Measurements from ENCODE around the gene OXT. TPM values are rescaled to one million over a fixed set of nuclear protein-coding genes. Genes with fewer than 3 reads are reported as not detected.

Gene OXT
- total and polyA plus RNA-seq, 7 experiments from 2014 or later, result 1.2 to 2.3 (median 1.6) TPM; not detected in 3

- ATAC-seq, result no peak
- Histone ChIP-seq H3K27me3 (ENCODE audit: control insufficient read depth in 2 of 2, insufficient read depth in 2 of 2, low read length in 2 of 2) (peaks cover 0 to 6% of the 10 kb centered on the region in 2 donors), H3K4me3 (ENCODE audit: low read length) (no peak overlapping the region), H3K36me3 (ENCODE audit: control insufficient read depth in 2 of 3, insufficient read depth in 3 of 3, low read length in 3 of 3) (no peaks in the 10 kb centered on the region), H3K4me1 (ENCODE audit: control insufficient read depth in 2 of 2, insufficient read depth in 2 of 2, low read length in 2 of 2) (peaks cover 0 to 18% of the 10 kb centered on the region in 2 donors), H3K9me3 (ENCODE audit: control insufficient read depth in 2 of 3, low read length in 3 of 3) (no peaks in the 10 kb centered on the region), H3K27ac (ENCODE audit: low read depth, low read length) (no peak overlapping the region)
- POLR2A ChIA-PET, result interaction anchor here (0.9 to 1.7 kb wide), 7 partner anchors 10 to 70 kb away, joined by 3 to 4 read pairs (median 3); no protein-coding TSS in a partner anchor
- intact Hi-C loops (cut with micrococcal nuclease), result no loop called here
- CTCF ChIA-PET, result interaction anchor here (0.6 kb wide), 1 partner anchor 187 kb away, joined by 4 read pairs; no protein-coding TSS in a partner anchor
- Mint-ChIP-seq H3K9me3 (peaks cover 0 to 3% (median 0%) of the 10 kb centered on the region in 11 donors), H3K36me3 (peaks cover 0 to 4% (median 0%) of the 10 kb centered on the region in 5 donors), H3K27me3 (peaks cover 0 to 54% (median 0%) of the 10 kb centered on the region in 5 donors), H3K4me1 (peaks cover 17 to 30% (median 25%) of the 10 kb centered on the region in 7 donors), H3K4me3 (no peak overlapping the region), H3K27ac (no peak overlapping the region)
- DNase-seq, result no peak
Measured at GRCh38 chr20:3088031-3088430, 16.6 kb downstream of the OXT start.

GRCh38 chr20:3090565-3090964, 19.1 kb downstream of the OXT start:
- Mint-ChIP-seq H3K4me3 (peak overlapping the region in 8 of 10 donors; percentile 39 to 63 (median 48)), H3K4me1 (peaks cover 17 to 47% (median 31%) of the 10 kb centered on the region in 7 donors), H3K36me3 (peaks cover 0 to 4% (median 0%) of the 10 kb centered on the region in 5 donors), H3K27ac (peak overlapping the region in 8 of 9 donors; percentile 49 to 100 (median 87)), H3K27me3 (peaks cover 0 to 40% (median 0%) of the 10 kb centered on the region in 5 donors), H3K9me3 (peaks cover 0 to 3% (median 0%) of the 10 kb centered on the region in 11 donors)
- H3K4me3 ChIP-seq (ENCODE audit: low read length), result no peak overlapping the region
- POLR2A ChIA-PET, result interaction anchor here (0.6 to 7.1 kb wide), 5 partner anchors 13 to 192 kb away, joined by 3 to 61 read pairs (median 6); partner anchors contain the start of genes FASTKD5, OXT and UBOX5
- intact Hi-C loops (cut with micrococcal nuclease), result loop anchor here in 1 of 2 donors (5.0 kb wide), 1 partner anchor 1722 kb away; no protein-coding TSS in a partner anchor
- peaks cover 0 to 24% of the 10 kb centered on the region in 2 donors for H3K4me1 ChIP-seq (ENCODE audit: control insufficient read depth in 2 of 2, insufficient read depth in 2 of 2, low read length in 2 of 2)
- H3K27me3 ChIP-seq (ENCODE audit: control insufficient read depth in 2 of 2, insufficient read depth in 2 of 2, low read length in 2 of 2), result no peaks in the 10 kb centered on the region
- CTCF ChIA-PET, result interaction anchor here (0.8 to 2.8 kb wide), 2 partner anchors 13 to 102 kb away, joined by 3 to 11 read pairs; no protein-coding TSS in a partner anchor
- H3K36me3 ChIP-seq (ENCODE audit: control insufficient read depth in 2 of 3, insufficient read depth in 3 of 3, low read length in 3 of 3), result no peaks in the 10 kb centered on the region
- peak in 4 of 9 donors; percentile 27 to 35 (median 32) for DNase-seq
- ATAC-seq, result no peak
- no peak overlapping the region for H3K27ac ChIP-seq (ENCODE audit: low read depth, low read length)
- no peaks in the 10 kb centered on the region for H3K9me3 ChIP-seq (ENCODE audit: control insufficient read depth in 2 of 3, low read length in 3 of 3)

- ChIA-PET CTCF (interaction anchor here (0.8 to 6.3 kb wide), 5 partner anchors 15 to 40 kb away, joined by 3 to 36 read pairs (median 5); no protein-coding TSS in a partner anchor), POLR2A (interaction anchor here (0.6 to 7.1 kb wide), 14 partner anchors 10 to 352 kb away, joined by 3 to 61 read pairs (median 10); partner anchors contain the start of genes FASTKD5, OXT and UBOX5)
- Histone ChIP-seq H3K4me1 (ENCODE audit: control insufficient read depth in 2 of 2, insufficient read depth in 2 of 2, low read length in 2 of 2) (peaks cover 0 to 24% of the 10 kb centered on the region in 2 donors), H3K27me3 (ENCODE audit: control insufficient read depth in 2 of 2, insufficient read depth in 2 of 2, low read length in 2 of 2) (no peaks in the 10 kb centered on the region), H3K27ac (ENCODE audit: low read depth, low read length) (peak overlapping the region; percentile 95), H3K4me3 (ENCODE audit: low read length) (peak overlapping the region; percentile 28), H3K36me3 (ENCODE audit: control insufficient read depth in 2 of 3, insufficient read depth in 3 of 3, low read length in 3 of 3) (no peaks in the 10 kb centered on the region), H3K9me3 (ENCODE audit: control insufficient read depth in 2 of 3, low read length in 3 of 3) (no peaks in the 10 kb centered on the region)
- DNase-seq (peak in 8 of 9 donors; percentile 41 to 75 (median 70)), ATAC-seq (peak; percentile 27)
- H3K36me3 Mint-ChIP-seq, result peaks cover 0 to 4% (median 0%) of the 10 kb centered on the region in 5 donors
- H3K4me3 Mint-ChIP-seq, result peak overlapping the region; percentile 78 to 97 (median 93)
- intact Hi-C loops (cut with micrococcal nuclease), result loop anchor here in 1 of 2 donors (1.0 to 5.0 kb wide), 5 partner anchors 15 to 1720 kb away; no protein-coding TSS in a partner anchor
- H3K27ac Mint-ChIP-seq, result peak overlapping the region; percentile 88 to 100 (median 100)
- peaks cover 0 to 39% (median 0%) of the 10 kb centered on the region in 5 donors for H3K27me3 Mint-ChIP-seq
- peaks cover 17 to 50% (median 31%) of the 10 kb centered on the region in 7 donors for H3K4me1 Mint-ChIP-seq
- H3K9me3 Mint-ChIP-seq, result peaks cover 0 to 3% (median 0%) of the 10 kb centered on the region in 11 donors
Measured at GRCh38 chr20:3092611-3093379, 21.4 kb downstream of the OXT start.

GRCh38 chr20:3093861-3094361, 22.5 kb downstream of the OXT start:
- Mint-ChIP-seq H3K27me3 (peaks cover 0 to 36% (median 0%) of the 10 kb centered on the region in 5 donors), H3K27ac (peak overlapping the region in 8 of 9 donors; percentile 95 to 100 (median 100)), H3K9me3 (peaks cover 0 to 2% (median 0%) of the 10 kb centered on the region in 11 donors), H3K4me3 (peak overlapping the region in 9 of 10 donors; percentile 67 to 90 (median 83)), H3K36me3 (no peaks in the 10 kb centered on the region), H3K4me1 (peaks cover 17 to 50% (median 31%) of the 10 kb centered on the region in 7 donors)
- H3K9me3 ChIP-seq (ENCODE audit: control insufficient read depth in 2 of 3, low read length in 3 of 3), result no peaks in the 10 kb centered on the region
- POLR2A ChIA-PET, result interaction anchor here (0.8 to 7.1 kb wide), 16 partner anchors 9 to 353 kb away, joined by 3 to 61 read pairs (median 9); partner anchors contain the start of genes FASTKD5, MRPS26, OXT and UBOX5
- peaks cover 0 to 24% of the 10 kb centered on the region in 2 donors for H3K4me1 ChIP-seq (ENCODE audit: control insufficient read depth in 2 of 2, insufficient read depth in 2 of 2, low read length in 2 of 2)
- no peak overlapping the region for H3K4me3 ChIP-seq (ENCODE audit: low read length)
- ATAC-seq (peak; percentile 77), DNase-seq (peak in 8 of 9 donors; percentile 39 to 89 (median 82))
- peak overlapping the region; percentile 95 for H3K27ac ChIP-seq (ENCODE audit: low read depth, low read length)
- no peaks in the 10 kb centered on the region for H3K27me3 ChIP-seq (ENCODE audit: control insufficient read depth in 2 of 2, insufficient read depth in 2 of 2, low read length in 2 of 2)
- intact Hi-C loops (cut with micrococcal nuclease), result loop anchor here in 1 of 2 donors (1.0 to 5.0 kb wide), 6 partner anchors 8 to 1718 kb away; no protein-coding TSS in a partner anchor
- no peaks in the 10 kb centered on the region for H3K36me3 ChIP-seq (ENCODE audit: control insufficient read depth in 2 of 3, insufficient read depth in 3 of 3, low read length in 3 of 3)
- CTCF ChIA-PET, result interaction anchor here (0.6 to 6.3 kb wide), 2 partner anchors 19 to 21 kb away, joined by 3 to 36 read pairs; no protein-coding TSS in a partner anchor

GRCh38 chr20:3094848-3095629, 23.6 kb downstream of the OXT start:
- H3K27me3 Mint-ChIP-seq, result peaks cover 0 to 30% (median 0%) of the 10 kb centered on the region in 5 donors
- H3K36me3 Mint-ChIP-seq, result no peaks in the 10 kb centered on the region
- intact Hi-C loops (cut with micrococcal nuclease), result loop anchor here in 1 of 2 donors (1.0 to 5.0 kb wide), 3 partner anchors 7 to 1717 kb away; no protein-coding TSS in a partner anchor

More at GRCh38 chr20:3094848-3095629, 23.6 kb downstream of the OXT start:
- H3K4me3 Mint-ChIP-seq, result peak overlapping the region in 1 of 10 donors; percentile 9
- DNase-seq (no peak), ATAC-seq (no peak)
- peaks cover 0 to 2% (median 0%) of the 10 kb centered on the region in 11 donors for H3K9me3 Mint-ChIP-seq
- Histone ChIP-seq H3K27me3 (ENCODE audit: control insufficient read depth in 2 of 2, insufficient read depth in 2 of 2, low read length in 2 of 2) (no peaks in the 10 kb centered on the region), H3K4me3 (ENCODE audit: low read length) (no peak overlapping the region), H3K9me3 (ENCODE audit: control insufficient read depth in 2 of 3, low read length in 3 of 3) (no peaks in the 10 kb centered on the region), H3K4me1 (ENCODE audit: control insufficient read depth in 2 of 2, insufficient read depth in 2 of 2, low read length in 2 of 2) (peaks cover 0 to 21% of the 10 kb centered on the region in 2 donors), H3K27ac (ENCODE audit: low read depth, low read length) (peak overlapping the region; percentile 95), H3K36me3 (ENCODE audit: control insufficient read depth in 2 of 3, insufficient read depth in 3 of 3, low read length in 3 of 3) (no peaks in the 10 kb centered on the region)
- peak overlapping the region in 8 of 9 donors; percentile 95 to 100 (median 100) for H3K27ac Mint-ChIP-seq
- CTCF ChIA-PET, result interaction anchor here (0.7 to 6.3 kb wide), 6 partner anchors 20 to 124 kb away, joined by 3 to 36 read pairs (median 3); no protein-coding TSS in a partner anchor
- peaks cover 13 to 46% (median 27%) of the 10 kb centered on the region in 7 donors for H3K4me1 Mint-ChIP-seq
- POLR2A ChIA-PET, result interaction anchor here (0.5 to 7.1 kb wide), 14 partner anchors 8 to 122 kb away, joined by 3 to 61 read pairs (median 7); partner anchors contain the start of gene OXT

All from naive thymus-derived CD4-positive, alpha-beta T cell (primary cell).